HG02759 (cell line): ENCODE data around the gene KRT16.
"Not testable (repeated sequence)": the region's sequence is repeated elsewhere in the genome, so short reads cannot be mapped to it uniquely, and the experiment has no call there.

Source experiments
- ATAC-seq: cut with Tn5 transposase; IDR thresholded peaks from one replicate; pipeline ENCODE4 v1.9.1; 2021; ENCODE audit warnings: mild to moderate bottlenecking, moderate library complexity; ENCODE audit not compliant: unreplicated experiment

KRT16 gene

GRCh38 chr17:41617698-41618097 is 5.1 kb upstream of the KRT16 start:
- ATAC-seq: no peak

- ATAC-seq: no peak
Measured at GRCh38 chr17:41617136-41617535, 4.6 kb upstream of the KRT16 start.

GRCh38 chr17:41616486-41616885 is 3.9 kb upstream of the KRT16 start:
- not testable (repeated sequence) for ATAC-seq

- no peak for ATAC-seq
Measured at GRCh38 chr17:41615454-41615853, 2.9 kb upstream of the KRT16 start.

- not testable (repeated sequence) for ATAC-seq
Measured at GRCh38 chr17:41614767-41615166, 2.2 kb upstream of the KRT16 start.

- ATAC-seq: no peak
Measured at GRCh38 chr17:41614098-41614497, 1.5 kb upstream of the KRT16 start.

GRCh38 chr17:41613277-41614082 is 913 bp upstream of the KRT16 start:
- no peak for ATAC-seq

GRCh38 chr17:41610965-41611640 is 1.5 kb downstream of the KRT16 start:
- no peak for ATAC-seq

GRCh38 chr17:41610061-41610517 is 2.5 kb downstream of the KRT16 start:
- not testable (repeated sequence) for ATAC-seq

GRCh38 chr17:41606930-41607329 is 5.6 kb downstream of the KRT16 start:
- not testable (repeated sequence) for ATAC-seq

- ATAC-seq: no peak
Measured at GRCh38 chr17:41602524-41602923, 10.0 kb downstream of the KRT16 start.

GRCh38 chr17:41600318-41600717 is 12.2 kb downstream of the KRT16 start:
- ATAC-seq: no peak

- no peak for ATAC-seq
Measured at GRCh38 chr17:41599680-41600079, 12.9 kb downstream of the KRT16 start.

GRCh38 chr17:41595585-41595984 is 17.0 kb downstream of the KRT16 start:
- no peak for ATAC-seq

- ATAC-seq: no peak
Measured at GRCh38 chr17:41594363-41594915, 18.1 kb downstream of the KRT16 start.

- no peak for ATAC-seq
Measured at GRCh38 chr17:41593306-41593981, 19.1 kb downstream of the KRT16 start.

GRCh38 chr17:41592601-41593305 is 19.8 kb downstream of the KRT16 start:
- ATAC-seq: no peak

- no peak for ATAC-seq
Measured at GRCh38 chr17:41589301-41589700, 23.3 kb downstream of the KRT16 start.

- ATAC-seq: no peak
Measured at GRCh38 chr17:41588126-41588810, 24.3 kb downstream of the KRT16 start.

- ATAC-seq: no peak
Measured at GRCh38 chr17:41586863-41587495, 25.6 kb downstream of the KRT16 start, which contains the start of gene KRT14. KRT14 (minus strand) TSS chr17:41586895; CDS start chr17:41586834, 61 bp downstream.
